Fibroblast of lung (primary cell): ENCODE results near the gene SH2D7.

ENCODE experiments used
- CTCF ChIP-seq, 2 donors: IDR thresholded peaks in 1 of 2; conservative IDR thresholded peaks in 1 of 2; 1 replicate in 1 of 2; 2 replicates in 1 of 2; pipeline ENCODE4 v1.5.1; 2011 to 2012; ENCODE audit warnings: low read length in 2 of 2, control low read depth in 1 of 2, inconsistent platforms in 1 of 2, low read depth in 1 of 2, mild to moderate bottlenecking in 1 of 2
- EZH2 ChIP-seq: IDR thresholded peaks from 2 replicates; pipeline ENCODE4 v1.5.1; 2012; ENCODE audit warnings: low read length, control low read depth, mild to moderate bottlenecking; ENCODE audit errors: missing control alignments

- no peak for TF ChIP-seq CTCF (conservative IDR thresholded peaks at IDR 0.05 in 1 of 2, IDR thresholded peaks at IDR 0.05 in 1 of 2; ENCODE audit: low read depth in 1 of 2, low read length in 2 of 2)
- TF ChIP-seq EZH2: no peak
These were observed 32.1 kb upstream of the SH2D7 start for GRCh38 chr15:78060232-78060631.
